ENCODE measurements around the gene AFF1.

The AFF1 gene

GRCh38 chr4:86934771-86935565, at the start of gene AFF1:
Gene AFF1 (plus strand): TSS chr4:86935011. CDS start chr4:86948534, 13,523 bp downstream.
- peak; percentile 83 for DNase-seq

- DNase-seq: no peak
Measured at GRCh38 chr4:86890790-86891189, 44.0 kb upstream of the AFF1 start.

- DNase-seq: peak; percentile 83
Measured at GRCh38 chr4:86891762-86892635, 42.8 kb upstream of the AFF1 start, which contains the start of gene C4orf36. Gene C4orf36 (minus strand): TSS chr4:86892422. CDS start chr4:86891520, 902 bp downstream.

- no peak for DNase-seq
Measured at GRCh38 chr4:86892636-86892960, 42.2 kb upstream of the AFF1 start.

GRCh38 chr4:86893136-86893535, 41.7 kb upstream of the AFF1 start:
- no peak for DNase-seq

- no peak for DNase-seq
Measured at GRCh38 chr4:86894455-86894854, 40.4 kb upstream of the AFF1 start.

- DNase-seq: peak; percentile 76
Measured at GRCh38 chr4:86895692-86896488, 38.9 kb upstream of the AFF1 start.

- no peak for DNase-seq
Measured at GRCh38 chr4:86896596-86896995, 38.2 kb upstream of the AFF1 start.

- DNase-seq: peak; percentile 2
Measured at GRCh38 chr4:86898562-86898961, 36.2 kb upstream of the AFF1 start.

GRCh38 chr4:86901864-86902263, 32.9 kb upstream of the AFF1 start:
- no peak for DNase-seq

- DNase-seq: peak; percentile 27
Measured at GRCh38 chr4:86908251-86908657, 26.6 kb upstream of the AFF1 start.

- DNase-seq: no peak
Measured at GRCh38 chr4:86909546-86910295, 25.1 kb upstream of the AFF1 start.

GRCh38 chr4:86910369-86910768, 24.4 kb upstream of the AFF1 start:
- DNase-seq: no peak

- no peak for DNase-seq
Measured at GRCh38 chr4:86910820-86911684, 23.8 kb upstream of the AFF1 start.

- DNase-seq: no peak
Measured at GRCh38 chr4:86916392-86916791, 18.4 kb upstream of the AFF1 start.

- no peak for DNase-seq
Measured at GRCh38 chr4:86917212-86918039, 17.4 kb upstream of the AFF1 start.

- no peak for DNase-seq
Measured at GRCh38 chr4:86918539-86919072, 16.2 kb upstream of the AFF1 start.

- DNase-seq: no peak
Measured at GRCh38 chr4:86919561-86920223, 15.1 kb upstream of the AFF1 start.

- no peak for DNase-seq
Measured at GRCh38 chr4:86921608-86922252, 13.1 kb upstream of the AFF1 start.

Data from NCI-H510A treated with DMSO at 0.1 percent for 48 hours (cell line).